Endothelial cell of hepatic sinusoid (primary cell): Measurements from ENCODE around the gene AGPAT4.
"Not testable (repeated sequence)": the region's sequence is repeated elsewhere in the genome, so short reads cannot be mapped to it uniquely, and the experiment has no call there.

ENCODE experiments used
- in situ Hi-C: cut with HindIII; loops from 2 replicates; pipeline ENCODE4 v1.10.0; 2017; ENCODE audit warnings: low sequenced_read_pairs

AGPAT4 gene, protein sequence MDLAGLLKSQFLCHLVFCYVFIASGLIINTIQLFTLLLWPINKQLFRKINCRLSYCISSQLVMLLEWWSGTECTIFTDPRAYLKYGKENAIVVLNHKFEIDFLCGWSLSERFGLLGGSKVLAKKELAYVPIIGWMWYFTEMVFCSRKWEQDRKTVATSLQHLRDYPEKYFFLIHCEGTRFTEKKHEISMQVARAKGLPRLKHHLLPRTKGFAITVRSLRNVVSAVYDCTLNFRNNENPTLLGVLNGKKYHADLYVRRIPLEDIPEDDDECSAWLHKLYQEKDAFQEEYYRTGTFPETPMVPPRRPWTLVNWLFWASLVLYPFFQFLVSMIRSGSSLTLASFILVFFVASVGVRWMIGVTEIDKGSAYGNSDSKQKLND

DNA sequence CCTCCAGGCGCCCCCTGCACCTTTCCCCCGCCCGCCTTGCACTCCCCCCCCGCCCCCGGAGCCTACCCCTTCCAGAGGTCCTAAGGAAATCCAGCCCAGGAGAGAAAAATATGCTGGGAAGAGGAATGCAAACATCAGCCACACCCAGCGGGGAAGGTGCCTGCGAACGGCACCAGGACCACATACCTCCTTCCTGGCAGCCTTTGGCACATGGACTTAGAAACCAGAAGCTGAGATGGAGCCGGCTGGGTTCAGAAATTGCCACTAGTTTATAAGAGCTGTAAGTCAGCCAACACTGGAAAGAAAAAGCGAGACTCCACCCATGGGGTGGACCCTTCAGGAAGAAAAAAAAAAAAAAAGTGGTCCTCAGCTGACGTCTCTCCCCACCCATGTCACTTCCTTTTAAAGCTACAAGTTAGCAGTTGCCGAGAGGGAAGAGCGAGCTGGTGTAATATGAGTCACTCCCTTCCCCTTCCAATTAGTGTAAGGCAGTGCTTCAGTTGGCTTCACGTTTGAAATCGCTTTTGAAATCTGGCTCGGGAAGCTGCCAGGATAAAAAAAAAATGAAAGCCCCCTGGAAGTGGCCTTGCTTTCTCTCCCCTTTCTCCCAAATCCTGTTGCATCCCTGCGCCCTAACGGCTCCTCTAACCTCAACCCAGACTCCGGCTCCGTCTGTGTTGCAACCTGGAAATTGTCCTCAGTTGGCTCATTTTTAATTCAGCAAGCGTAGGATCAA is at the start of gene AGPAT4:
Gene AGPAT4, minus strand, starts transcription at position 310 of the 736 bp plus-strand sequence. CDS start 41,848 bp downstream, outside the sequence.
- in situ Hi-C loops = loop anchor here (5.0 kb wide), 1 partner anchor 62 kb away; no protein-coding TSS in a partner anchor

DNA sequence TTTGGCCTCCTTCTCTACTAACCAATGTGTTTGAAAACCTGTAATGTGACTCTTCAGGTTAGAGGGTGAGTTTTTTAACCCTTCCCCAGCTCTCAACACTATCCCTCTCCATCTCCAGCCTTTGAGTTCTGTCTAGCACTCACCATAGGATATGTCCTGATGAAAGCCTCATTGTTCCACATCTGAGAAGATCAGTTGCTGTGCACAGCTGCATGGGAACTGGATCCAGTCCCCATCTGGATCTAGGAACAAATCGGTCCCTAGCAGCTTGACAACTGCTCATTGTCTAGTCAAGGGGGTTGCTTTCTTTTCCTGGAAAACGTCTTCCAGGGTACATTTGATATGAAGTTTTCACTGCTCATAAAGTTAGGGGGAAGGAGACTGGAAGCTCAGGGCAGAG is 45.4 kb upstream of the AGPAT4 start:
- in situ Hi-C loops = no loop called here

DNA sequence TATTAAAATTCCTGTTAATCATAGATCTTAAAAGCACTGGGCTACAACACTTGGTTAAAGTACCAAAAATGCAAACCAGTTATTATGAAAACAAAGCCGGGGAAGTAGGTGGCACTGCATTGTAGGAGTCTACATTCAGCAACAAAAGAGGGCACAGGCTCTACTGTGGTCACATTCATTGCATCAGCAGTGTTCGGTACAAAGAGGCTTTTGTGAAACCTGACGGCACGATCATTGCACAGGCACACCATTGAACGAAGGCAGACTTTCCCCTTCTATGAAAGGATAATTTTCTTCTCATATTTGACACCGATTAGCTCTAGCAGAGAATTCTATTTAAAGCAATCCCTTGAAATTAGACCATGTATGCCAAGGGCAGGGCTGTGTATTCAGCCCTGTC is 44.6 kb upstream of the AGPAT4 start:
- in situ Hi-C loops = no loop called here

DNA sequence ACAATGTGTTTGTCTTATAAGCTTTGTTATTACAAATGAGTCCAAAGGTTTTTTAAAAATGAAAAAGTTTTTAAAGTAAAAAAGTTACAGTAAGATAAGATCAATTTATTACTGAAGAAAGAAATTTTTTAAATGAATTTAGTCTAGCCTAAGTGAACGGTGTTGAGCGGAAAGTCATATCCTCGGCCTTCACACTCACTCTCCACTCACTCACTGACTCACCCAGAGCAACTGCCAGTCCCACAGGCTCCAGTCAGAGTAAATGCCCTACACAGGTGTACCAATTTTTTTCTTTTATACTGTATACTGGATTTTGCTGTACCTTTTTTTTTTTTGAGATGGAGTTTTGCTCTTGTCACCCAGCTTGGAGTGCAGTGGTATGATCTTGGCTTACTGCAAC is 42.7 kb upstream of the AGPAT4 start:
- in situ Hi-C loops = no loop called here

DNA sequence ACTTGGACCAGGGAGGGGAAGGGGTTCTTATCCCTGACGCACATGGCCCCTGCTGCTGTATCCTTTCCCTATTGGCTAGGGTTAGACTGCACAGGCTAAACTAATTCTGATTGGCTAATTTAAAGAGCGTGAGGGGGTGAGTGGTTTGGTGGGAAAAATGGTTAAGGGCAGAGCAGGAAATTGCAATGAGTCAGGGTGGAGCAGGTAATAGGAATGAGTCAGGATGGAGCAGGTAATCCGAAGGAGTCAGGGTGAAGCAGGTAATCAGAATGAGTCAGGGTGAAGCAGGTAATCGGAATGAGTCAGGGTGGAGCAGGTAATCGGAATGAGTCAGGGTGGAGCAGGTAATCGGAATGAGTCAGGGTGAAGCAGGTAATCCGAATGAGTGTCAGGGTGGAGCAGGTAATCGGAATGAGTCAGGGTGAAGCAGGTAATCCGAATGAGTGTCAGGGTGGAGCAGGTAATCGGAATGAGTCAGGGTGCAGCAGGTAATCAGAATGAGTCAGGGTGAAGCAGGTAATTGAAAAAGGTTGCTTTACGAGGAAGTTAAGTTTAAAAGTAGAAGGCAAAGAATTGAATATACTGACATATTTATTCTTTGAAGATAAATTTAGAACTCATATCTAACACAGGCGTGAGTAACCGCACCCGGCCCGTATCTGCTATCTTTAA is 41.5 kb upstream of the AGPAT4 start:
- in situ Hi-C loops = not testable (repeated sequence)

DNA sequence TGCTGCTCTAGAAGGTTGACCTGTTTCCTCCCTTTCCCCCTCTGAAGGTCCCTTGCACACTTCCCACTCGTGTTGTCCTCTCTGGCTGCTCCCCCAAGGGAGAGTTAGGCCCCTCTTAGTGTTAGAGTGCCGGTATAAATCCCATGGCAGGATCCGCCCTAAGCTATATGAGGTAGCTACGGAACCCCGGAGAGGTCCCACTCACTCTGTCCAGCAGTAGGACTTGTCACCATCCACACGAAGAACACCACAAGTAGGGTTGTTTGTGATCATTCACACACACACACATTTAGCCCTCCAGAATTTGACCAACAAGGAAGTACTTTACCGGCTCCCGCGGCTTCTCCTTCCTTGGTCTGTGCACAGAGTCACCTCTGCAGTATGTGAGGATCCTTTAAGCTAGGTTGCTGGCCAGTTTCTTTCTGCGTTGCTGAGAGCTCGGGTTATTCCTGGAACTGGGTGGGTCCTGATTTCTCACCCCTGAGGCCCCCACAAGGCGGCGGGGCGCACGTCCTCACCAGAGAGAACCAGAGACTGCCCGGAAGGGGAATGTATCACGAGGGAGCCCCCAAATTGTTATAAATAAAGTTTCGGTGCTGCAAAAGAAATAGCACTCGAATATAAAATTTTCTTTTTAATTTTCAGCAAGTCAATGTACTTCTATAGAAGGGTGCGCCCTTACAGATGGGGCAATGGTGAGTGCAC is 40.8 kb upstream of the AGPAT4 start:
- in situ Hi-C loops = not testable (repeated sequence)

DNA sequence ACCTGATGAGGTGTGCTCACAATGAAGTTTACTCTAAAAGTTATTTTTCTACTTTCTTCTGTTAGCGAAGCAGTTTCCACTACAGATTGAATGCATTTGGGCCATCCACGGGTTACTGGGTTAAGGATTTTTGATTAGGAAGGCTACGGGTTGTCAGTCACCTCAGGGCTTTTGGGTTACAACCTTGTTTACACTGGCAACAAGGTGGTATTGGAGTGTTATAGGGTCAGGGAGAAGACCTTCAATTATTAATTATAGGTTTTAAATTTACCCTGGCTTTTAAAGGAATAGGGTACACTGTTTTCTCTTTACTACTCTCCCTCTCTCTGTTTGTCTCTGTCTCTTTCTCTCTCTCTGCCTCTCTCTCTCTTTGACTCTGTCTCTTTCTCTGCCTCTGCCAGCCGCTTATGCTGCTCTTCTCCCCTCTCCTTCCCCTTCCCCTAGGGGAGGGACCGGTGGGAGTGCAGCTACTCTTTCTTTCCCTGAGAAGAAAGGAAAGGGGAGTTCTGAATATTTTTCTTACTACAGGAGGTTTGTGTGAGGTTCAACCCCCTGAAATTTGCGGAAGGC is 40.2 kb upstream of the AGPAT4 start:
- in situ Hi-C loops = no loop called here

DNA sequence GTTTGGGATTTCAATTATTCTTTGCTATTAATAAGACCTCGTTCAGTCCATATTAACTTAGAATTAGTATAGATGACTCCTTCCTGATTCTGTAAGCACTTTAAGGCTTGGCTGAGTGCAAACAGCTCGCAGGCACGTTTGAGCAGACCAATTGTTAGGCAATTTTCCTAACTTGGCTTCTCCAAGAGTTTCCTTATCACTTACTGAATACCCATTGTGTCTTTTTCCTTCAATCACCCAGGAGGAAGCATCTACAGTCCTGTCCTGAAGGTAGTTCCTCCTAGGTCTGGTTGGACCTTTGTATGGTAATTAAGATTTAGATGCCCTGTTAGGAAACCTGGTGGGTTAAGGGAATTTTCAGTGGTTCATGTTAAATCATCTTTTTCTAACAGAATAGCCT is 39.6 kb upstream of the AGPAT4 start:
- in situ Hi-C loops = not testable (repeated sequence)

DNA sequence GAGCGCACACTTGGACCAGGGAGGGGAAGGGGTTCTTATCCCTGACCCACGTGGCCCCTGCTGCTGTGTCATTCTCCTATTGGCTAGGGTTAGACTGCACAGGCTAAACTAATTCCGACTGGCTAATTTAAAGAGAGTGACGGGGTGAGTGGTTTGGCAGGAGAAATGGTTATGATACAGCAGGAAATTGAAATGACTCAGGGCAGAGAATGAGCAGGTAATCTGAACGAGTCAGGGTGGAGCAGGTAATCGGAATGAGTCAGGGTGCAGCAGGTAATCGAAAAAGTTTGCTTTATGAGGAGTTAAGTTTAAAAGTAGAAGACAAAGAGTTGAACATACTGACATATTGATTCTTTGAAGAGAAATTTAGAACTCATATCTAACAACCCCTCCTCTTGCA is 35.9 kb upstream of the AGPAT4 start:
- in situ Hi-C loops = not testable (repeated sequence)

DNA sequence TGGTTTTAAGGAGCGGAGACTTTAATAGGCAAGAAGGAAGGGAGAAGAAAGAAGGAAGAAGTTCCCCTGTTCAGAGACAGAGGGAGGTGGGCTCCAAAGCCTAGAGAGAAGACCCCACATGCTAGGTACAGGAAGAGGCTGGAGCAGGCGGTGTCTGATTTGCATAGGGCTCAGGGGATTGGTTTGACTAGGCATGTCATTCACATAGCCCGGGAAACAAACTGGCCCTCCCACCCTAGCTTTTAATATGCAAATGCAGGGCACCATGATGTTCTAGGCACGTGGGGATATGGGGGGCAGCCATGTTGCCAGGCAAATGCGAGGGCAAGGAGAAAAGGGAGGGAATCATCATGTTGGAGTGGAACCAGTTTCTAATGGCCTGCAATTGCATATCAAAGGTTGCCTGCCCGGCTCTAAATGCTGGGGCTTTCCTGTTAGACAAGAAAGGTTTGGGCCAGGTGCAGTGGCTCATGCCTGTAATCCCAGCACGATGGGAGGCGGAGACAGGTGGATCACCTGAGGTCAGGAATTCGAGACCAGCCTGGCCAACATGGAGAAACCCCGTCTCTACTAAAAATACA is 34.3 kb upstream of the AGPAT4 start:
- in situ Hi-C loops = no loop called here

DNA sequence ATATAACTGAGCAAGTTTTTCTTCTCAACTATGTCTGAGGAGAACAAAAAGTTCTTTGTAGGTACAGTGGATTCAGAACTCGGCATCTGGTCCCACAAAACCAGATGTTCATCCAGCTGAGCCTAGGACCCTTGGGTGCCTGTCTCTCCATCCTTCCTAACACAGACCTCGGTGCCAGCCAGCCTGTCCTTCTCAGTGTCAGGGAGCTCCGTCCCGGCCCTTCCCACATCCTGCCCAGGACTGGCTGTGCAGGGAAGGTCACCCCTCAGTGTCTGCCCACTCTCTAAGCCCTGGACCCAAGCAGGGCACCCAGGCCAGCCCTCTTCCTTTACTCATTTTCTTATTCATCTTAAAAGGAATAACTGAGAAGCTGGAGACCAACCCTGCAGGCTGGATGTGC is 32.0 kb upstream of the AGPAT4 start:
- in situ Hi-C loops = no loop called here

DNA sequence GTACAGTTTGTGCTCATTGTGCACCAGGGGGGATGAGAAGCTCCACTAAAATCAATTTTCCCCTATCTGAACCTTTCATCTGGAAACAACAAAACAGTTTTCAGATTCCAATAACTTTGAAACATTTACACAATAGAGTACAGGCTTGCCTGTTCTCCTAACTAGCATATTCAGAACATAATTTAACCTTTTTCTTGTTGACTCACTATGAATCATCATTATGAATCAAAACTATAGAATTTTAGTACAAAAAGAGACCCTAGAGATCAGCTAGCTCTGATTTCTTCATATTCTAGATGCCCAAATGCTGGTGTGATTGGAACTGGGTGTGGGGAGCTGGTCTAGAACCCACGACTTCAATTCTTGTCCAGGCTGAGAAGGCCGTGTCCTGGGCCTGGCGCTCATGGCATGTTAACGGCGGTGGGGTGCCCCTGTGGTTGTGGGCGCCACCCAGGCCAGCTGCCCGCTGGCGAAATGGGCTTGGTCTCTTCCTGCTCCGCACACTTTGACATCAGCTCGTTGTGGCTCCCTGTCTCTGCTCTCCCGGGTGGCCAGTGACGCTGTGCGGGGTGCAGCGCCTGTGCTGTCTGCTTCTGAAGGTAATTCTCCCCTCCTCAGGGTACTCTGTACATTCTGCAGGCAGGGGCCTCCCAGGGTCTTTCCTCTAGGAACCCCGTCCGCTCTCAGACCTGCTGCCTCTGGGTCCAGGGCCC is 29.9 kb upstream of the AGPAT4 start:
- in situ Hi-C loops = no loop called here

DNA sequence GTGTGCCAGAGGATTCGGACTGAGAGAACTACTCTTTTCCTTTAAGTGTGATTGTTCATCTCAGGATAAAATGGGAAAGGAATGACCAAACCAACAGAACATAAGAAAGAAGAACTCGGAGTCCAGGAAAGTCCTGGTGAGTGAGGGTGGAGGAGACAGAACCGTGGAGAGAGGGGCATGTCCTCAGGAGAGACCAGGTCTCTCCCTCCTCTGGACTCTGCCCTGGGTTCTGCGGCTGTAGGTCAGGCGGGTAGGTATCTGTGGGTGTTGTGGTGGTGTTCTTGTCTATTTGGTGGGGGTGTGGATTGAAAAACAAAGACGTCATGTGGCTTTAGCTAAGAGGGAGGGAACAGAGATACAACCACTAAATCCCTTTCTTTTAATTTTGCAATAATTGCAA is 29.1 kb upstream of the AGPAT4 start:
- in situ Hi-C loops = no loop called here

DNA sequence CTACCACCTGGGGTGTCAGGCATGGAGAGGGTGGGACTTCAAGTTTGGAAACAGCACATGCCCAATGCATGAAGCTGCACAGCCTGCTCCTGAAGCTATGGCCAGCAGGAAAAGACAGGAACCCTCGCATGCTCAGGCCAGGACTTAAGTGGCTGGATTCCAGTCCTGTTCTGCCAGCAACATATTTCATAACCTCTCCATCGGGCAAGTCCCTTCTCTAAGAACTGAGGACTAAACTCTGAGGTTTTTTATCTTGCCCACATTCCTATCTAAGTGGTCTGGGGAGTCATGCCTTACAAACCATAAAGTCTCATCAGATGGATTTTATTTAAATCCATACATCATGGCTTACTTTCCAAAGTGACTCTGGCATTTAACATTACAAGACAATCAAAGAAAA is 27.5 kb upstream of the AGPAT4 start:
- in situ Hi-C loops = no loop called here

DNA sequence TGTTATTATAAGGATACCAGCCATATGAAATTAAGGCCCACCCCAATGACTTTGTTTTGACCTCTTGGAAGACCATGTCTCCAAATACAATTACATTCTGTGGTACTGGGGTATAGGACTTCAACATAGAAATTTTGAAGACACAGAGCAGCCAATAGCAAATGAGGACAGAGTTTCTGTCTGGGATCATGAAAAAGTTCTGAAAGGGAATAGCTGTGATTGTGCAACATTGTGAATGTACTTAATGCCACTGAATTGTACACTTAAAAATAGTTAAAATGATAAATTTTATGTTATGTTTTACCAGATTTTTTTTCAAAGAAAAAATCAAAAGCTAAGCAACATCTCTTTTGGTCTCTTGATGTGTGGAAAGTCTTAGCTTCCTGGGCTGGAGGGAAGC is 27.0 kb upstream of the AGPAT4 start:
- in situ Hi-C loops = no loop called here

DNA sequence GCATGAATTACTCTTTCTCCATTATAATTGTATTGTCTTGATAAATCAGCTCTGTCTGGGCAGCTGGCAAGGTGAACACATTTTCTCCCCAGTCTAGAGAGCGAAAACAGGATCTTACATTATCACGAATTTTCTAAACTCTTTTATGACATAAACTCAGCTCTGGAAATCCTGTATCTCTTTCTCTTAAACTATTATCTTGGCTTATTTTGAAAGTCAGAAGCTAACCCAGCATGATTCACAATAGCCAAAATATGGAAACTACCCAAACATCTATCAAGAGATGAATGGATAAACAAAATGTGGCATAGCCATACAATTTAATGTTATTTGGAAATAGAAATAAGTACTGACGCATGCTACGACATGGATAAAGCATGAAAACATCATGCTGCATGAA is 25.9 kb upstream of the AGPAT4 start:
- in situ Hi-C loops = no loop called here

DNA sequence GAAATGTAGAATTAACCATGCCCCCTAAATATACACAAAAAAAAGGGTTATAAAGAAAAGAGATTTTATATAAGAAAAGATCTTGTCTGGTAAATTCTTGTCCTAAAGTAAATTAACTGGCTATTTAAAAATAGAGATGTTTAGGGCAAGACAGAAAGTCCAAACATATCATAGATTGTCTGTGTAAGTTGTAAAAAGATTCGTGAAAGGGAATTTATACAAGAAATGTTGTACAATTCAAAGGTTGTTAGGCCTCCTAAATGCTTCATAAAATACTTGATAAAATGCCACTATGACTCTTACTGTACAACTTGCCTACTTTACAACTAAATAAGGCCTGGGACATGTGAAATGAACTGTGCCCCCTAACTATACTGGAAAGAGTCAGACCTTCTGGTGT is 21.9 kb upstream of the AGPAT4 start:
- in situ Hi-C loops = no loop called here

DNA sequence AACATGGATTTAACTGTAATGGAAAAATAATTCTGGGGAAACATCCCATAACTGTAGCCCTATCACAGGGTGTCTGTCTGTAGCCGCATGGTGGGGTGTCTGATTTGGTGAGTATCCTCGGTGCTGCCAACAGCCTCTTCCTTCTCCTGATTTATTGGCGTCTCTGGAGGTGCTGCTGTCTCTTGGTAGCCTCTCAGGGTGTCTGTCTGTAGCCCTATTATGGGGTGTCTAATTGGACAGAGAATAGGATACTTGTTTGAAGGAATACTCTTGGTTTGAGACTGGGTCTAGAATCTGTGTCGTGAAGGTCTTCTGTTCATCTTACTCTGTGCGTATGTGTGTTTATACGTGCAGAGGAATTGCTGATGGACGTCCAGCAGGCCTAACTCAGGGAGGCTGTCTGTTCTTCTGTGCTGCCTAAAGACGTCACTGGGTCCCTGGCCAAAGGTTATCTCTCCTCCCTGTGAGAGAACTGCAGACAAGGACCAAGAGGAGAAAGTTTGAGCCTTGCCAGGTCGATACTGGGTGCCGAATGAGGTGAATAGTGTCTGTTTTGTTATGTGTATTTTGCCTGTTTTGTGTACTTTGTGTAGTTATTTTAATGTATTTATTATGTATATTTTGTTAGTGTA is 18.9 kb upstream of the AGPAT4 start:
- in situ Hi-C loops = no loop called here

DNA sequence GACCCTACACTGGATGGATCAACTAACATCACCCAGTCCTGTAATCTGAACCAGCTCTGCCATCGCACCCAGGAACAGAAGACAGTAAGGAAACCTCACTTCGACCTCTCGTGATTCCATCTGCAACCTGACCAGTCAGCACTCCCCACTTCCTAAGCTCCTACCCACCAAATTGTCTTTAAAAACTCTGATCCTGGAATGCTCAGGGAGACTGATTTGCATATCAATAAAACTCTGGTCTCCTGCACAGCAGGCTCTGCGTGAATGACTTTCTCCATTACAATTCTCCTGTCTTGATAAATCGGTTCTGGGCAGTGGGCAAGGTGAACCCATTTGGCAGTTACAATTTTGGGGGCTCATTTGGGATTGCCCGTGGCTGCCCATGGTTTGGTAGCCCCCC is 18.3 kb upstream of the AGPAT4 start:
- in situ Hi-C loops = no loop called here
